H9 (cell line): ENCODE data around the gene OST4. TPM values are rescaled to one million over a fixed set of nuclear protein-coding genes. Genes with fewer than 3 reads are reported as not detected.

Experiments
- DNase-seq: peaks from one replicate; pipeline ENCODE4 v3.0.0-alpha.2; 2017
- H2AFZ ChIP-seq: one replicate; pipeline ENCODE4 v1.6.1; 2013; ENCODE audit warnings: mild to moderate bottlenecking, low read length, control low read depth, moderate library complexity
- H2AK5ac ChIP-seq: 2 replicates; pipeline ENCODE4 v1.6.1; 2013; ENCODE audit warnings: low read length, control low read depth, mixed read lengths; ENCODE audit not compliant: insufficient read length
- H2BK120ac ChIP-seq: one replicate; pipeline ENCODE4 v1.6.1; 2013; ENCODE audit warnings: low read depth, mild to moderate bottlenecking, low read length, control low read depth, inconsistent platforms; ENCODE audit not compliant: poor library complexity, severe bottlenecking
- H2BK12ac ChIP-seq: 2 replicates; pipeline ENCODE4 v1.6.1; 2013; ENCODE audit warnings: low read length, control low read depth, mixed read lengths, low read depth; ENCODE audit not compliant: insufficient read length
- H2BK15ac ChIP-seq: 2 replicates; pipeline ENCODE4 v1.6.1; 2013; ENCODE audit warnings: low read depth, low read length, control low read depth
- H2BK20ac ChIP-seq: one replicate; pipeline ENCODE4 v1.6.1; 2013; ENCODE audit warnings: low read depth, mild to moderate bottlenecking, low read length, control low read depth, inconsistent platforms; ENCODE audit not compliant: poor library complexity, severe bottlenecking
- H2BK5ac ChIP-seq: 2 replicates; pipeline ENCODE4 v1.6.1; 2013; ENCODE audit warnings: low read length, control low read depth, mixed read lengths; ENCODE audit not compliant: insufficient read length
- H3K14ac ChIP-seq: 2 replicates; pipeline ENCODE4 v1.6.1; 2013; ENCODE audit warnings: low read length, control low read depth; ENCODE audit not compliant: insufficient read depth
- H3K18ac ChIP-seq: 2 replicates; pipeline ENCODE4 v1.6.1; 2013; ENCODE audit warnings: low read depth, mild to moderate bottlenecking, mixed read lengths, low read length, control low read depth; ENCODE audit not compliant: insufficient read length
- H3K23ac ChIP-seq: 2 replicates; pipeline ENCODE4 v1.6.1; 2013; ENCODE audit warnings: low read length, control low read depth, mixed read lengths, low read depth; ENCODE audit not compliant: insufficient read length
- H3K23me2 ChIP-seq: 2 replicates; pipeline ENCODE4 v1.6.1; 2013; ENCODE audit warnings: low read depth, mild to moderate bottlenecking, mixed read lengths, low read length, control low read depth; ENCODE audit not compliant: insufficient read length, poor library complexity, severe bottlenecking
- H3K27ac ChIP-seq: 2 replicates; pipeline ENCODE4 v1.5.1; 2013; ENCODE audit warnings: low read length, control low read depth, mixed read lengths, low read depth; ENCODE audit not compliant: insufficient read length
- H3K27me3 ChIP-seq: 2 replicates; pipeline ENCODE4 v1.6.1; 2013; ENCODE audit warnings: low read length, control low read depth, inconsistent platforms; ENCODE audit not compliant: insufficient read depth
- H3K4ac ChIP-seq: 2 replicates; pipeline ENCODE4 v1.6.1; 2013; ENCODE audit warnings: low read depth, mild to moderate bottlenecking, control low read depth, inconsistent platforms, low read length, moderate library complexity
- H3K4me1 ChIP-seq: 2 replicates; pipeline ENCODE4 v1.6.1; 2013; ENCODE audit warnings: low read length, control low read depth, inconsistent platforms; ENCODE audit not compliant: insufficient read depth
- H3K4me2 ChIP-seq: 2 replicates; pipeline ENCODE4 v1.6.1; 2013; ENCODE audit warnings: low read length, control low read depth, mixed read lengths; ENCODE audit not compliant: insufficient read length, insufficient read depth
- H3K56ac ChIP-seq: 2 replicates; pipeline ENCODE4 v1.6.1; 2013; ENCODE audit warnings: low read depth, mild to moderate bottlenecking, mixed read lengths, low read length, control low read depth; ENCODE audit not compliant: insufficient read length
- H3K79me1 ChIP-seq: 2 replicates; pipeline ENCODE4 v1.6.1; 2013; ENCODE audit warnings: low read depth, mild to moderate bottlenecking, moderate library complexity, low read length, control low read depth, inconsistent platforms; ENCODE audit not compliant: insufficient read depth, poor library complexity, severe bottlenecking
- H3K79me2 ChIP-seq: 2 replicates; pipeline ENCODE4 v1.6.1; 2013; ENCODE audit warnings: low read length, control low read depth, inconsistent platforms; ENCODE audit not compliant: insufficient read depth
- H3K9ac ChIP-seq: 2 replicates; pipeline ENCODE4 v1.6.1; 2013; ENCODE audit warnings: low read length, control low read depth, mixed read lengths; ENCODE audit not compliant: insufficient read length; ENCODE audit errors: extremely low read depth
- H3K9me3 ChIP-seq: one replicate; pipeline ENCODE4 v1.6.1; 2013; ENCODE audit warnings: low read depth, low read length, inconsistent platforms; ENCODE audit not compliant: control insufficient read depth
- H3T11ph ChIP-seq: one replicate; pipeline ENCODE4 v1.6.1; 2013; ENCODE audit warnings: mild to moderate bottlenecking, low read length, control low read depth, inconsistent platforms
- H4K20me1 ChIP-seq: one replicate; pipeline ENCODE4 v1.6.1; 2013; ENCODE audit not compliant: control insufficient read depth, insufficient read length, insufficient read depth
- H4K5ac ChIP-seq: 2 replicates; pipeline ENCODE4 v1.6.1; 2013; ENCODE audit warnings: low read depth, mild to moderate bottlenecking, mixed read lengths, low read length, control low read depth; ENCODE audit not compliant: insufficient read length
- H4K8ac ChIP-seq: replicated peaks from 2 replicates; pipeline ENCODE4 v1.6.1; 2013; ENCODE audit warnings: low read length, control low read depth, mixed read lengths, low read depth; ENCODE audit not compliant: insufficient read length
- H4K91ac ChIP-seq: 2 replicates; pipeline ENCODE4 v1.6.1; 2013; ENCODE audit warnings: low read depth, mild to moderate bottlenecking, moderate library complexity, mixed read lengths, low read length, control low read depth; ENCODE audit not compliant: insufficient read length
- H3K27ac Mint-ChIP-seq, 3 experiments: 2 replicates in 2 of 3; 3 replicates in 1 of 3; pipeline ENCODE4 v1.8.0; 2020 to 2021; ENCODE audit warnings: mixed read lengths in 3 of 3, mild to moderate bottlenecking in 1 of 3, moderate library complexity in 1 of 3
- H3K27me3 Mint-ChIP-seq: 2 replicates; pipeline ENCODE4 v1.8.0; 2021; ENCODE audit warnings: low read depth, mild to moderate bottlenecking, moderate library complexity, mixed read lengths
- H3K36me3 Mint-ChIP-seq, 3 experiments: 2 replicates in 2 of 3; 3 replicates in 1 of 3; pipeline ENCODE4 v1.8.0; 2020 to 2021; ENCODE audit warnings: low read depth in 3 of 3, mixed read lengths in 3 of 3; ENCODE audit not compliant: insufficient read depth in 1 of 3
- H3K4me1 Mint-ChIP-seq, 2 experiments: 2 replicates each; pipeline ENCODE4 v1.8.0; 2020; ENCODE audit warnings: mixed read lengths in 2 of 2
- H3K4me3 Mint-ChIP-seq, 2 experiments: 2 replicates in 1 of 2; 3 replicates in 1 of 2; pipeline ENCODE4 v1.8.0; 2020 to 2021; ENCODE audit warnings: mild to moderate bottlenecking in 2 of 2, mixed read lengths in 2 of 2, moderate library complexity in 1 of 2
- H3K9me3 Mint-ChIP-seq, 2 experiments: 2 replicates in 1 of 2; 3 replicates in 1 of 2; pipeline ENCODE4 v1.8.0; 2020; ENCODE audit warnings: mild to moderate bottlenecking in 2 of 2, mixed read lengths in 2 of 2, moderate library complexity in 1 of 2
- CTCF ChIP-seq: fragments of 200-600 bp; sonication (generic); conservative IDR thresholded peaks from 3 replicates; pipeline ENCODE4 v1.8.0; 2021; ENCODE audit warnings: antibody characterized with exemption, mild to moderate bottlenecking
- whole genome bisulfite sequencing: extraction: QIAGEN DNeasy Blood & Tissue Kit; methylation state at CpG from one replicate; pipeline ENCODE4 v1.1.7; 2013; ENCODE audit warnings: missing lambda C conversion rate, low lambda C conversion rate, mixed read lengths; ENCODE audit not compliant: insufficient read length; ENCODE audit errors: extremely low coverage; 5-methylcytosine and 5-hydroxymethylcytosine counted together
- total RNA-seq: library from RNA; stranded (reverse); gene quantifications from 2 replicates; pipeline ENCODE4 v1.2.1, GENCODE V29; 2021

OST4 gene
- total RNA-seq, 1 experiment from 2014 or later: 215 TPM

- Histone ChIP-seq H4K91ac (no peak overlapping the region), H3K4ac (no peak overlapping the region), H3K79me1 (no peaks in the 10 kb centered on the region), H3K9ac (no peak overlapping the region), H2AK5ac (no peak overlapping the region), H3T11ph (no peak overlapping the region), H3K27ac (no peak overlapping the region), H4K8ac (no peak overlapping the region), H2AFZ (no peak overlapping the region), H3K23ac (no peak overlapping the region), H3K56ac (no peak overlapping the region), H2BK5ac (no peak overlapping the region), H3K18ac (no peak overlapping the region), H3K14ac (no peak overlapping the region), H3K4me2 (no peak overlapping the region), H2BK12ac (no peak overlapping the region), H2BK20ac (no peak overlapping the region), H4K20me1 (no peaks in the 10 kb centered on the region), H3K79me2 (no peaks in the 10 kb centered on the region), H3K27me3 (no peaks in the 10 kb centered on the region), H3K9me3 (no peaks in the 10 kb centered on the region), H3K23me2 (no peaks in the 10 kb centered on the region), H3K4me1 (no peaks in the 10 kb centered on the region), H4K5ac (no peak overlapping the region), H2BK120ac (no peak overlapping the region), H2BK15ac (no peak overlapping the region)
- Mint-ChIP-seq H3K36me3 (no peaks in the 10 kb centered on the region), H3K4me1 (peaks cover 0 to 6% of the 10 kb centered on the region in 2 experiments; a peak in 2 of 4 replicates), H3K27me3 (peaks cover 7% of the 10 kb centered on the region), H3K27ac (no peak overlapping the region), H3K9me3 (no peaks in the 10 kb centered on the region), H3K4me3 (no peak overlapping the region)
- no peak for TF ChIP-seq CTCF
- no CpG with 5 or more reads among the region's 3 CpGs for WGBS
- no peak for DNase-seq
Observed at GRCh38 chr2:27109083-27109482, 37.6 kb upstream of the OST4 start.
